Measurements from ENCODE around the gene LIPC.

DNA sequence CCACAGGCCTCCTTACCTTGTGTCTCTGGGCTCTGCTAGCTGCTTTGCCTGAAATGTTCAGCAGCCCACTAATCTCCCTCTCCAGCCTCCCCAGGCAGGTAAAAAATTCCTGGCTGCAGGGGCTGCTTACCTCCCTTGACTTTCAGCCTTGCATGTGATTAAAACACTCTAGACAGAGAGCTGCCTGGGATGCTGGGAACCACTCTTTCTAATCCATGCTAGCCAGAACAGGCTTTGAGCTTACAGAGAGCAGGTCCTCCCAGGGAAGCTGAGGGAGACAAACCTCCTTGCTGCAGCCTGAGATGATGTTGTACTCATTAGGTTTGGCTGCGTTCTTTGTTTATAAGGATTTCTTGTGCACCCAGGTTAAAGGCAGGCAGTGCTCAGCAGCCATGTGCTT lies 33.7 kb upstream of the LIPC start:
- TF ChIP-seq, protein P1, sequence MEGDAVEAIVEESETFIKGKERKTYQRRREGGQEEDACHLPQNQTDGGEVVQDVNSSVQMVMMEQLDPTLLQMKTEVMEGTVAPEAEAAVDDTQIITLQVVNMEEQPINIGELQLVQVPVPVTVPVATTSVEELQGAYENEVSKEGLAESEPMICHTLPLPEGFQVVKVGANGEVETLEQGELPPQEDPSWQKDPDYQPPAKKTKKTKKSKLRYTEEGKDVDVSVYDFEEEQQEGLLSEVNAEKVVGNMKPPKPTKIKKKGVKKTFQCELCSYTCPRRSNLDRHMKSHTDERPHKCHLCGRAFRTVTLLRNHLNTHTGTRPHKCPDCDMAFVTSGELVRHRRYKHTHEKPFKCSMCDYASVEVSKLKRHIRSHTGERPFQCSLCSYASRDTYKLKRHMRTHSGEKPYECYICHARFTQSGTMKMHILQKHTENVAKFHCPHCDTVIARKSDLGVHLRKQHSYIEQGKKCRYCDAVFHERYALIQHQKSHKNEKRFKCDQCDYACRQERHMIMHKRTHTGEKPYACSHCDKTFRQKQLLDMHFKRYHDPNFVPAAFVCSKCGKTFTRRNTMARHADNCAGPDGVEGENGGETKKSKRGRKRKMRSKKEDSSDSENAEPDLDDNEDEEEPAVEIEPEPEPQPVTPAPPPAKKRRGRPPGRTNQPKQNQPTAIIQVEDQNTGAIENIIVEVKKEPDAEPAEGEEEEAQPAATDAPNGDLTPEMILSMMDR (IDR thresholded peaks at IDR 0.05; ENCODE audit: insufficient read depth, low read length, poor library complexity, severe bottlenecking) = no peak
- no peak for TF ChIP-seq EZH2phosphoT487 (conservative IDR thresholded peaks at IDR 0.05; ENCODE audit: low read length)
